ENCODE results near the gene TMEM72.

Gene TMEM72

GRCh38 chr10:44925224-44925623 lies 14.1 kb downstream of the TMEM72 start:
- DNase-seq (ENCODE audit: low read depth, low spot score), result no peak
- TF ChIP-seq EZH2 (IDR thresholded peaks at IDR 0.05) (no peak), POLR2AphosphoS5 (IDR thresholded peaks at IDR 0.05; ENCODE audit: borderline replicate concordance, low read depth, low read length) (no peak), FOXP2 (optimal IDR thresholded peaks at IDR 0.05; ENCODE audit: control extremely low read depth, extremely low read length, insufficient read depth) (no peak)
- Histone ChIP-seq H3K4me3 (no peak overlapping the region), H3K9me3 (ENCODE audit: low read depth, low read length) (no peaks in the 10 kb centered on the region), H3K9ac (ENCODE audit: insufficient read length) (no peak overlapping the region), H3K36me3 (ENCODE audit: insufficient read depth, low read length) (no peaks in the 10 kb centered on the region), H3K27ac (no peak overlapping the region)

- Histone ChIP-seq H3K9ac (ENCODE audit: insufficient read length) (no peak overlapping the region), H3K9me3 (ENCODE audit: low read depth, low read length) (no peaks in the 10 kb centered on the region), H3K4me3 (no peak overlapping the region), H3K27ac (no peak overlapping the region), H3K36me3 (ENCODE audit: insufficient read depth, low read length) (no peaks in the 10 kb centered on the region)
- no peak for DNase-seq (ENCODE audit: low read depth, low spot score)
- no peak for TF ChIP-seq EZH2 (IDR thresholded peaks at IDR 0.05)
Measured at GRCh38 chr10:44925811-44926750, 14.9 kb downstream of the TMEM72 start.

- DNase-seq (ENCODE audit: low read depth, low spot score), result no peak
- Histone ChIP-seq H3K4me3 (no peak overlapping the region), H3K36me3 (ENCODE audit: insufficient read depth, low read length) (no peaks in the 10 kb centered on the region), H3K9ac (ENCODE audit: insufficient read length) (no peak overlapping the region), H3K9me3 (ENCODE audit: low read depth, low read length) (no peaks in the 10 kb centered on the region), H3K27ac (no peak overlapping the region)
- TF ChIP-seq EZH2 (IDR thresholded peaks at IDR 0.05) (no peak), FOXP2 (optimal IDR thresholded peaks at IDR 0.05; ENCODE audit: control extremely low read depth, extremely low read length, insufficient read depth) (no peak), POLR2AphosphoS5 (IDR thresholded peaks at IDR 0.05; ENCODE audit: borderline replicate concordance, low read depth, low read length) (no peak)
Measured at GRCh38 chr10:44926751-44927351, 15.7 kb downstream of the TMEM72 start.

- TF ChIP-seq POLR2AphosphoS5 (IDR thresholded peaks at IDR 0.05; ENCODE audit: borderline replicate concordance, low read depth, low read length) (no peak), EZH2 (IDR thresholded peaks at IDR 0.05) (no peak), FOXP2 (optimal IDR thresholded peaks at IDR 0.05; ENCODE audit: control extremely low read depth, extremely low read length, insufficient read depth) (no peak)
- Histone ChIP-seq H3K9me3 (ENCODE audit: low read depth, low read length) (no peaks in the 10 kb centered on the region), H3K9ac (ENCODE audit: insufficient read length) (no peak overlapping the region), H3K36me3 (ENCODE audit: insufficient read depth, low read length) (no peaks in the 10 kb centered on the region), H3K27ac (no peak overlapping the region), H3K4me3 (no peak overlapping the region)
- no peak for DNase-seq (ENCODE audit: low read depth, low spot score)
Measured at GRCh38 chr10:44927352-44927751, 16.2 kb downstream of the TMEM72 start.

GRCh38 chr10:44928462-44928861 lies 17.3 kb downstream of the TMEM72 start:
- H3K36me3 ChIP-seq (ENCODE audit: insufficient read depth, low read length), result no peaks in the 10 kb centered on the region
- TF ChIP-seq EZH2 (IDR thresholded peaks at IDR 0.05), result no peak
- TF ChIP-seq FOXP2 (optimal IDR thresholded peaks at IDR 0.05; ENCODE audit: control extremely low read depth, extremely low read length, insufficient read depth), result no peak
- no peak for TF ChIP-seq POLR2AphosphoS5 (IDR thresholded peaks at IDR 0.05; ENCODE audit: borderline replicate concordance, low read depth, low read length)
- DNase-seq (ENCODE audit: low read depth, low spot score), result no peak
- no peak overlapping the region for H3K4me3 ChIP-seq
- H3K9me3 ChIP-seq (ENCODE audit: low read depth, low read length), result no peaks in the 10 kb centered on the region
- H3K9ac ChIP-seq (ENCODE audit: insufficient read length), result no peak overlapping the region
- no peak overlapping the region for H3K27ac ChIP-seq

GRCh38 chr10:44929356-44930255 lies 18.5 kb downstream of the TMEM72 start:
- Histone ChIP-seq H3K27ac (no peak overlapping the region), H3K9ac (ENCODE audit: insufficient read length) (no peak overlapping the region), H3K9me3 (ENCODE audit: low read depth, low read length) (no peaks in the 10 kb centered on the region), H3K4me3 (no peak overlapping the region), H3K36me3 (ENCODE audit: insufficient read depth, low read length) (no peaks in the 10 kb centered on the region)
- no peak for TF ChIP-seq POLR2AphosphoS5 (IDR thresholded peaks at IDR 0.05; ENCODE audit: borderline replicate concordance, low read depth, low read length)
- no peak for TF ChIP-seq FOXP2 (optimal IDR thresholded peaks at IDR 0.05; ENCODE audit: control extremely low read depth, extremely low read length, insufficient read depth)
- TF ChIP-seq EZH2 (IDR thresholded peaks at IDR 0.05), result no peak
- DNase-seq (ENCODE audit: low read depth, low spot score), result no peak

GRCh38 chr10:44930904-44931620 lies 19.9 kb downstream of the TMEM72 start:
- TF ChIP-seq POLR2AphosphoS5 (IDR thresholded peaks at IDR 0.05; ENCODE audit: borderline replicate concordance, low read depth, low read length) (no peak), EZH2 (IDR thresholded peaks at IDR 0.05) (no peak), FOXP2 (optimal IDR thresholded peaks at IDR 0.05; ENCODE audit: control extremely low read depth, extremely low read length, insufficient read depth) (no peak)
- no peak overlapping the region for H3K4me3 ChIP-seq

More at GRCh38 chr10:44930904-44931620, 19.9 kb downstream of the TMEM72 start:
- no peaks in the 10 kb centered on the region for H3K9me3 ChIP-seq (ENCODE audit: low read depth, low read length)
- no peaks in the 10 kb centered on the region for H3K36me3 ChIP-seq (ENCODE audit: insufficient read depth, low read length)
- no peak overlapping the region for H3K9ac ChIP-seq (ENCODE audit: insufficient read length)
- DNase-seq (ENCODE audit: low read depth, low spot score), result no peak
- H3K27ac ChIP-seq, result no peak overlapping the region
